ENCODE measurements around the gene DDX55.
"Not testable (repeated sequence)": the region's sequence is repeated elsewhere in the genome, so short reads cannot be mapped to it uniquely, and the experiment has no call there.

The DDX55 gene, protein sequence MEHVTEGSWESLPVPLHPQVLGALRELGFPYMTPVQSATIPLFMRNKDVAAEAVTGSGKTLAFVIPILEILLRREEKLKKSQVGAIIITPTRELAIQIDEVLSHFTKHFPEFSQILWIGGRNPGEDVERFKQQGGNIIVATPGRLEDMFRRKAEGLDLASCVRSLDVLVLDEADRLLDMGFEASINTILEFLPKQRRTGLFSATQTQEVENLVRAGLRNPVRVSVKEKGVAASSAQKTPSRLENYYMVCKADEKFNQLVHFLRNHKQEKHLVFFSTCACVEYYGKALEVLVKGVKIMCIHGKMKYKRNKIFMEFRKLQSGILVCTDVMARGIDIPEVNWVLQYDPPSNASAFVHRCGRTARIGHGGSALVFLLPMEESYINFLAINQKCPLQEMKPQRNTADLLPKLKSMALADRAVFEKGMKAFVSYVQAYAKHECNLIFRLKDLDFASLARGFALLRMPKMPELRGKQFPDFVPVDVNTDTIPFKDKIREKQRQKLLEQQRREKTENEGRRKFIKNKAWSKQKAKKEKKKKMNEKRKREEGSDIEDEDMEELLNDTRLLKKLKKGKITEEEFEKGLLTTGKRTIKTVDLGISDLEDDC

DNA sequence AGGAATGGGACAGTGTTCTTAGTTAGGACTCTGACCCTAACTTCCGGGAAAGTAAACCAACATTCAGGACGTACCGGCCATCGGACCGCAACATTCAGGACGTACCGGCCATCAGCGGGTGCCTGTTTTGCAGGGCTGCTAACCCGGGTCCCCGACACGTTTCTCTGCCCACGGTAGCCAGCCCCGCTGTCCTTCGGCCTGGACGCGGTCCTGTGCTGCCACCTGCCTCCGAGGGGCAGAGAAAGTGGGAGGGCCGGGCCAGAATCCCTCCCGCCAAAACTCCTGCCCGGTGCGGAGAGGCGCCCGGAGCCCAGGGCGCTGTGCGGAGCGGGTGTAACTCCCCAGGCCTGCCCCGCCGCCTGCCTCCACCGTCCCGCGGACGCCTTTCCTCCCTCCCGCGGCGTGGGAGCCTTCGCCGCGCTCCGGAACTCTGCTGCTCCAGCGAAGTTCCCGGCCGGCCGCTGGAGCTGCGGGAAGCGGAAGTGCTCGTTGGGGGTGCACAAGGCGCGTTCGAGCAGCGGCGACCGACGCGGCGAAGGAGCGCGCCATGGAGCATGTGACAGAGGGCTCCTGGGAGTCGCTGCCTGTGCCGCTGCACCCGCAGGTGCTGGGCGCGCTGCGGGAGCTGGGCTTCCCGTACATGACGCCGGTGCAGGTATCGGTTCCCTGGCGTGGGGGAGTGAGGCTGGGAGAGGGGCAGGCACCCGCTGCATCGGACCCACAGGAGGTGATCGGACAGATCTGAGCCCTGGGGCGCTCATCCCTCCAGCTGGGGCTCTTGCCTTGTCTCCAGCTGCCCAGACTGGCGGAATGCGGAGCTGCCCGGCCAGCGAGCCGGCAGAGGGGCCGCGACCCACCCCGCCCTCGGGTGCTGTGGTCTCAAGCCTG is at the start of gene DDX55:
DDX55 (plus strand) TSS at position 498 of the 888 bp plus-strand sequence; CDS start at position 548, 50 bp downstream.
- DNase-seq (ENCODE audit: low spot score), result peak; percentile 83

DNA sequence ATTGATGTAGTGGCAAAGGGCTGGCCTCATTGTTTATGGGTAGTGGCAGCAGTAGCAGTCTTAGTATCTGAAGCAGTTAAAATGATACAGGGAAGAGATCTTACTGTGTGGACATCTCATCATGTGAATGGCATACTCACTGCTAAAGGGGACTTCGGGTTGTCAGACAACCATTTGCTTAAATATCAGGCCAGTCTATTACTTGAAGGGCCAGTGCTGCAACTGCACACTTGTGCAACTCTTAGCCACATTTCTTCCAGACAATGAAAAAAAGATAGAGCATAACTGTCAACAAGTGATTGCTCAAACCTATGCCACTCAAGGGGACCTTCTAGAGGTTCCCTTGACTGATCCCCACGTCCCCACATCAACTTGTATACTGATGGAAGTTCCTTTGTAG is 47.8 kb upstream of the DDX55 start:
- not testable (repeated sequence) for DNase-seq (ENCODE audit: low spot score)

DNA sequence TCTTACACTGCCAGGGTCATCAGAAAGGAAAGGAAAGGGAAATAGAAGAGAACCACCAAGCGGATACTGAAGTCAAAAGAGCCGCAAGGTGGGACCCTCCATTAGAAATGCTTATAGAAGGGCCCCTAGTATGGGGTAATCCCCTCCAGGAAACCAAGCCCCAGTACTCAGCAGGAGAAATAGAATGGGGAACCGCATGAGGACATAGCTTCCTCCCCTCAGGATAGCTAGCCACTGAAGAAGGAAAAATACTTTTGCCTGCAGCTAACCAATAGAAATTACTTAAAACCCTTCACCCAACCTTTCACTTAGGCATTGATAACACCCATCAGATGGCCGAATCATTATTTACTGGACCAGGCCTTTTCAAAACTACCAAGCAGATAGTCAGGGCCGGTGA is 47.1 kb upstream of the DDX55 start:
- DNase-seq (ENCODE audit: low spot score), result not testable (repeated sequence)

DNA sequence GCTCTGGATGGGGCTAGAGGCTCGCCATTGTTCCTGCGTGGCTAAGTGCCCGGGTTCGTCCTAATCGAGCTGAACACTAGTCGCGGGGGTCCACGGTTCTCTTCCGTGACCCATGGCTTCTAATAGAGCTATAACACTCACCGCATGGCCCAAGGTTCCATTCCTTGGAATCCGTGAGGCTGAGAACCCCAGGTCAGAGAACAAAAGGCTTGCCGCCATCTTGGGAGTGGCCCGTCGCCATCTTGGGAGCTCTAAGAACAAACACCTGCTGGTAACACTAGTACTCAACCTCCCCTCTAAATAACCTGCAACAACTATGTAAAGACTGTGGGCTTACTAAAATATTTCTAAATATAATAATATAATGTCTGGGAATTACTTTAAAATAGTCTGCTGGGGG is 43.4 kb upstream of the DDX55 start:
- not testable (repeated sequence) for DNase-seq (ENCODE audit: low spot score)

DNA sequence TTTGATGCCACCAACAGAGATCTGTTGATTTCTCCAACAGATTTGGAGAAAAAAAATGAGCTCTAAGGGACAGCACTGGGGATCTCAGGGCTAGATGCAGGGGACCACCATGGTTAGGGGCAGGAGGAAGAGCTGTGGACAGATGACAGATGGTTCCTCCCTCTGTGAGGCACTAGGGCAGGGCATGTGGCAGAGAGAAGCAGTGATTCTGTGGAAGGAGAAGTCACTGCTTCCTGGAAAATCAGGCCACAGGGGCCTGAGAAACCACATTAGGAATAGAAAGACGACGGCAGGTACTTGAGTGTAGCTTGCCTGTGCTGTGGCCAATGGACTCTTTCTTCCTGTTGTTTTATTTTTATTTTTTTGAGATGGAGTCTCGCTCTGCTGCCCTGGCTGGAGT is 42.4 kb upstream of the DDX55 start:
- no peak for DNase-seq (ENCODE audit: low spot score)

DNA sequence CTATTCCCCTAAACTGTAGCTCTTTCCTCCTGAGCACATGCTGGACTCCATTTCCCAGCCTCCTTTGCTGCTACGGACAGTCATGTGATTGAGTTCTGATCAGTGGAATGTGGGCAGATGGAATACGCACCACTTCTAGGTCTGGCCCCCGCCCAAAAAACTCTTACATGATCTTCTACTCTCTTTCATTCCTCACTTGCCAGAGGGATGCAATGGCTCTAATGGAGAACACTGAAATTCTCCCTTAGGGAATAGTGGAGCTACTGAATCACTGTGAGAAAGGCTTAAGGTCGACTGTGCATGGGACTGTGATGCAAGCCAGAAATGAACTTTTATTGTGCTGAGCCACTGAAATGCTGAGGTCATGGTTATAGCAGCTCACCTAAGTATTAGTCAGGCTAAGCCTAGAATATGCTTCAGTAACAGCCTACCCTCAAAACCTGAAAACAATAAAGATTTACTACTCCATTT is 30.5 kb upstream of the DDX55 start:
- DNase-seq (ENCODE audit: low spot score), result peak; percentile 18

DNA sequence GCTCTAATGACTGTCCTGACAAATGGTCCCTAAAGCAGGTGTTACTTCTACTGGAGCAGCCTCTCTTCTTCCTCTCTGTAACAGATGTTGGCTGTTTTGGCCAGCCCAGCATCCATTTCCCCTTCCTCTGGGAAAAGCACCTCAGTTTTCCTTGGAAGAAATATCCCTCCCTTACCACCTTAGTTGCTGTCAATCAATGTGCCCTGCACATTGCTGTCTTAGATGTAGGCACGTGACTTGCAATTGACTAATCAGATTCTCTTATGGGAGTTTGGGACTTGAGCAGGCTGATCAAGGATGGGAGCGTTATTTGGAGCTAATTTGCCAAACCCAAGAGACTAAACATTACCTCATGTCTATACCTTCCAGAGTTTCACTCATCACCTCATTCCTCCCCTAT is 29.5 kb upstream of the DDX55 start:
- DNase-seq (ENCODE audit: low spot score), result no peak

DNA sequence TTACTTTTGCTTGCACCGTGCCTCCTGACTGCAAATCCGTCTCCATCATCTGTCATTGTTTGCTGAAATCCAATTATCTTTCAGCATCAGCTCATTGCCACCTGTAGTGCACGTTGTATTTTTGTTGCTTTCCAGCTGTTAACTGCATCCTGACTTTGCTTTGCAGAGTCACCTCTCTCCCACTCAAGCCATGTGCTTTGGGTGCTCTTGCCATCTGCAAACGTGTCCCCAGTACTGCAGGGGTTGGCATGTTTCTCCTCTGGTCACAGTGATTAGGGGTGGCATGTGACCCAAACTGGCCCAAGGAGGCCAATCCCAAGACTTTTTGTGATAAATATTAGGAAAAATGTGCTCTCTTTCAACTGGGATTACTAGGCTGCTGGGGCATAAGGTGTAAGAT is 28.0 kb upstream of the DDX55 start:
- DNase-seq (ENCODE audit: low spot score), result no peak

DNA sequence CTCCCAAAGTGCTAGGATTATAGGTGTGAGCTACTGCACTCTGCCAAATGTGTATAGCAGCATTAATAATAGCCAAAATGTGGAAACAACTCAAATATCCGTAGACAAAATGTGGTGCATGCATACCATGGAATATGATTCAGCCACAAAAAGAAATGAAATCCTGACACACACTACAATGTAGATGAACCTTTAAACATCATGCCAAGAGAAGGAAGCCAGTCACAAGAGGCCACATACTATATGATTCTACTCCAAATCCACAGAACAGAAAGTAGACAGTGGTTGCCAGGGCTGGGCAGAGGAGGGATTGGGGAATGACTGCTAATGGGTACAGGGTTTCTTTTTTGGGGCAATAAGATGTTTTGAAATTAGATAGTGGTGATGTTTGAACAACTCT is 25.3 kb upstream of the DDX55 start:
- no peak for DNase-seq (ENCODE audit: low spot score)

DNA sequence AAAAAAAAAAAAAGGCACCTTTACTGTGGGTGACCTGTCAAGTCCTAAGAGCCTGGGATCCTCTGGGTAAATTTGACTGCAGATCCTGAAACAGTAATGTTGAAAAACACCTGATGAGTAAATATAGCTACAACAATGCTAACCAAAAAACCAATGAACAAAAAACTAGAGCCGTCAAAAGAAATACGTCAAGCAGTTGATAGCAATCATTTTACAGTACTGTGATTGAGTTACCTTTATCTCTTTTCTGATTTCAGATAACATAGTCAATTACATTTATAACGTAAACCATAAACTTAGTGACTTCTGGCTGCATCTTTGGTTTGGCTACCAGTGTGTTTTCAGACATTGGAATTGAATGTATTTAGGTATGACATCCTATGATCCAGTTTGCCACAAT is 23.7 kb upstream of the DDX55 start:
- no peak for DNase-seq (ENCODE audit: low spot score)

DNA sequence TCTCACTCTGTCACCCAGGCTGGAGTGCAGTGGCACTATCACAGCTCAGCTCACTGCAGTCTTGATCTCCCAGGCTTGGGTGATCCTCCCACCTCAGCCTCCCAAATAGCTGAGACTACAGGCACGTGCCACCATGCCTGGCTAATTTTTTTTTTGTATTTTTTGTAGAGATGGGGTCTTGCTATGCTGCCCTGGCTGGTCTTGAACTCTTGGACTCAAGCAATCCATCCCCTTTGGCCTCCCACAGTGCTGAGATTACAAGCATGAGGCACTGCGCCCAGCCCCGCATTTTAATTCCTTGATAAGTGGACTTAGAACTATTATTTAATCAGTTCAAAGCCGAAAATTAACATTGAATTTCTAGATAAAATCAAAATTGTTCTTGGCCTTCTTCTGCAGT is 23.1 kb upstream of the DDX55 start:
- not testable (repeated sequence) for DNase-seq (ENCODE audit: low spot score)

DNA sequence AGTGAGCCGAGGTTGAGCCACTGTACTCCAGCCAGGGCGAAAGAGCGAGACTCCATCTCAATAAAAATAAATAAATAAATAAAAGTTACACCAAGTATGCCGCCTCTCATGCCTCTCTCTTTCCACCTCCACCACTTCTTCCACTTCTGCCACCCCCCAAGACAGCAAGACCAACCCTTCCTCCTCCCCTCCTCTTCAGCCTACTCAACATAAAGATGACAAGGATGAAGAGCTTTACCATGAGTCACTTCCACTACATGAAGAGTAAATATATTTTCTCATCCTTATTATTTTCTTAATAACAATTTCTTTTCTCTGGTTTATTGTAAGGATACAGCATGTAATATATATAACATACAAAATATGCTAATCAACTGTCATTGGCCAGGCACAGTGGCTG is 21.1 kb upstream of the DDX55 start:
- DNase-seq (ENCODE audit: low spot score), result no peak

DNA sequence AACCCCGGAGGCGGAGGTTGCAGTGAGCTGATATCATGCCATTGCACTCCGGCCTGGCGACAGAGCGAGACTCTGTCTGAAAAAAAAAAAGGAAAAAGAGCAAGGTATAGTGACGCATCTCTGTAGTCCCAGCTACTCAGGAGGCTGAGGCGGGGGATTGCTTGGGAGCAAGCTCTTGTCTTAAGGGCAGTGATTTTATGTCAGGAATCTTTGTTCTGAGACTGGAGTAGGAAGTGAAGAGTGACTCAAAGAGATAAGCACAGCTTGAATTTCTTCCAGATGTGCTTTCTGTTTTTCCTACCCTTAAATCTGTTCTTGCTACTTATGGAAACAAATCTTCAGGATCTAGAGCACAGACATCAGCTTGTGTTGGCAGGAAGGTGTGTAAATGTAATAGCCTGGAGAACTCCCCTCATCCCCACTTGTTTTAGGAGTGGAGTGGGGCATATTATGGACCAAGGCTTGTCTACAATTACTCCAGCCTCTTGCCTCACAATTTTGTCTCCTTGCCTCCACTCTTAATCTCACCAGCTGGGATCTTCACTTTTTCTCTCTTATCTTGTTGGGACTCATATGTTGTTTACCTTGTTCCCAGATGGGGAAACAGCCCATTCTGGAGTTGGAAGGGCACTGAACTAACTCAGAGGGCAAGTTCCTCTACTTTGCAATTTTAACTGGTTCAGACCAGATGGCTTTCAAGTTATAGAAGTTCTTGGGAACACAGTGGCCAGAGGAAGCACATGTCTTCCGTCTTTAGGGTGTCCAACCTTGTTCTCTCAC is 10.0 kb upstream of the DDX55 start:
- DNase-seq (ENCODE audit: low spot score), result no peak

DNA sequence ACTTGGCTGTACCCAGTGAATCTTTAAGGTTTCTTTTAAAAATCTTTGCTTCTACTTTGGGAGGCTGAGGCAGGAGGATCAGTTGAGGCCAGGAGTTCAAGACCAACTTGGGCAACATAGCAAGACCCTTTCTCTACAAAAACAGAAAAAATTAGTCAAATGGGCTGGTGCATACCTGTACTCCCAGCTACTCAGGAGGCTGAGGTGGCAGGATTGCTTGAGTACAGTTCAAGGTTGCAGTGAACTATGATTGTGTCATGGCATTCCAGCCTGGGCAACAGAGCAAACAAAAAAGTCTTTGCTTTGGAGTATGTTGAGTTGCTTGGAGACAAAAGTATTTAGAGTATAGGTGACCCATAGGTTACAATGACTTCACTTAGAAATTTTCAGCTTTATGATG is 6.2 kb upstream of the DDX55 start:
- DNase-seq (ENCODE audit: low spot score), result no peak

DNA sequence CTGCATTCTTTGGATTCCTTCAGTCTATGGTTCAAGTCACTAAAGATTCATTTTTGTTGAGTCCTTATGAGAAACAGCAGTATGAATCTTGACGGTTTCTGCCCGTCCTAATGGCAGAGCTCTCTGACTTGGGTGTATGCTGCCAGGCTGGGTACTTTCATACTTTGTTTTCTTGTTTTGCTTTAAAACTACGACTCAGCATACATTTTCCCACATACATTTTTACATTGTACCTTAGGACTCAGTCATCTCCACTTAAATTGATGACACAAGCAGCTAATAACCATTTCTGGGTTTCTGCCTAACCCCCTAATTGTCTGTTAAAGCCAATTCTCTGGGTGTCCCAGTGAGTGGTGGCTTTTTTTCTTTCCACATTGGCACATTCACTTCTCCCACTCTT is 4.8 kb upstream of the DDX55 start:
- DNase-seq (ENCODE audit: low spot score), result no peak

DNA sequence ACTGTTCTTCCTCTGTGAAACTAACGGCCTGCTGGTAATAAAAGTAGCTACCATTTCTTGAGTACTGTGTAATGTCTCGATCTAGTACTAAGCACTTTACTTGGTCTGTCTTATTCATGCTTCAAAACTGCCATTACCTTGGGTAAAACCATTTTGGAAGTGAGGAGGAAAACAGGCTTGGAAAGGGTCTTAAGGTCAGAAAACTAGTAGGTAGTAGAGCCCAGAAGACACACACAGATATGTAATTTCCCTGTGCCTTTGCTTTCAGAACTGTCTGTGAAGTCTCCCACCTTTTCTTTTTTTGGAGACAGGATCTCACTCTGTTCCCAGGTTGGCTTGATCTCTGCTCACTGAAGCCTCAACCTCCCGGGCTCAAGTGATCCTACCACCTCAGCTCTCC is 3.4 kb upstream of the DDX55 start:
- no peak for DNase-seq (ENCODE audit: low spot score)

DNA sequence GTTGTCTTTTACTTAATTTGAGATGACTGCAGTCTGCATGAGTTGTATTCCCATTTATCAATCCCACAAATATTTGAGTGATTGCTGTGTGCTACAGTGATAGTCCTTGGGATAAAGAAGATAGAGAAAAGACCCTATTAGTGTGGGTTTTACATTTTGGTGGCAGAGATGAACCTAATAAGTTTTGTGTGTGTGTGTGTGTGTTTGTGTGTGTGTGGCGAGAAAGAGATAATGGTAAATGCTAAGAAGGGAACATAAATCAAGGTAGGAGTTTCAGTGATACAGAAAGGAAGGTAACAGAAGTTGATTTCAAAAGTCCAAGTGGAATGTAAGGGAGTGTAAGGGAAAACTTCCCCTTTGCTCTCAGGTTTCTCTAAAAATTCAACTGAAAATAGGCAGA is 2.6 kb upstream of the DDX55 start:
- no peak for DNase-seq (ENCODE audit: low spot score)

DNA sequence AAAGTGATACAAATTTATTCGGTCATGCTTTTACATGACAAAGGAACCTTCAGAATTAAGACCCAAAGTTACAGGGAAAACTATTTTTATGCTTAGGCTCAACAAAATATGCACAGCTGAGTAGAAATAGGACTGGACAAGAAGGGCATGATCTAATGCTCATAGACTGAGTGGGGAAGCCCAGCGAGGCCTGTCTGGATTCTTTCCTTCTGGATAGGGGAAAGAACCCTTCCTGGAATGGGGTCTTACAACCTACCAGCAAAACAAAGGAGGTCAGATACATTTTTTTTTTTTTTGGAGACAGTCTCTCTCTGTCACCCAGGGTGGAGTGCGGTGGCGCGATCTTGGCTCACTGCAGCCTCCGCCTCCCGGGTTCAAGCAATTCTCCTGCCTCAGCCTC is 2.2 kb upstream of the DDX55 start:
- DNase-seq (ENCODE audit: low spot score), result no peak

DNA sequence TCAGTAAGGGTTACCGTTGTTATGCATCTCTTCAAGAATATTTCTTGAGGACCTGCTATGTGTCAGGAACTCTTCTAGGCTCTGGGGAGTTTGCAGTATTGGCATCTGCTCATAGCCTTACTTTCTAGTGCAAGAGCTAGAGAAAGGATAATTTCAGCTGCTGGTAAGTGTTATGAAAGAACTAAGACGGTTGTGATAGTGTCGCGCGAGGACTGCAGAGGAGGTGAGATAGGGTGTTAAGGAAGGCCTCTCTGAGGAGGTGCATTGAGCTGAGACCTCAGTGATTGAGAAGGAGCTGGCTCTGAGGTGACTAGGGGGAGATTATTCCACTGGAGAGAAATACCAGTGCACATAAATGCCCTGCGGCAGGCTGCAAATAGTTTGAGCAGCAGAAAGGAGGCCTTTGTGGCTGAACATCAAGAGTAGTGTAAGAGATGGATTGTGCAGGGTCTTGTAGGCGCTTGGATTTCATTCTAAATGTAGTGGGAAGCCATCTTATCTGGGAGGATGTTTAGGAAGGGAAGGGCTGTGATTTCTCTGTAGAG is 824 bp downstream of the DDX55 start:
- no peak for DNase-seq (ENCODE audit: low spot score)

DNA sequence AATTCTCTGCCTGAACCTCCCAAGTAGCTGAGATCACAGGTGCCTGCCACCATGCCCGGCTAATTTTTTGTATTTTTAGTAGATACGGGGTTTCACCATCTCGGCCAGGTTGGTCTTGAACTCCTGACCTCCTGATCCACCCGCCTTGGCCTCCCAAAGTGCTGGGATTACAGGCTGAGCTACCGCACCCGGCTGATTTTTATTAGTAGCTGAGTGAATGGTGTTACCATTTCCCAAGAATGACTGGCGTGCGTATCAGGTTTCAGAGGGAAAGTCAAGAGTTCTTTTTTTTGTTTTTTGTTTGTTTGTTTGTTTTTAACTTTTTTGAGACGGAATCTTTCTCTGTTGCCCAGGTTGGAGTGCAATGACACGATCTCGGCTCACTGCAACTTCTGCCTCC is 1.6 kb downstream of the DDX55 start:
- DNase-seq (ENCODE audit: low spot score), result not testable (repeated sequence)

DNA sequence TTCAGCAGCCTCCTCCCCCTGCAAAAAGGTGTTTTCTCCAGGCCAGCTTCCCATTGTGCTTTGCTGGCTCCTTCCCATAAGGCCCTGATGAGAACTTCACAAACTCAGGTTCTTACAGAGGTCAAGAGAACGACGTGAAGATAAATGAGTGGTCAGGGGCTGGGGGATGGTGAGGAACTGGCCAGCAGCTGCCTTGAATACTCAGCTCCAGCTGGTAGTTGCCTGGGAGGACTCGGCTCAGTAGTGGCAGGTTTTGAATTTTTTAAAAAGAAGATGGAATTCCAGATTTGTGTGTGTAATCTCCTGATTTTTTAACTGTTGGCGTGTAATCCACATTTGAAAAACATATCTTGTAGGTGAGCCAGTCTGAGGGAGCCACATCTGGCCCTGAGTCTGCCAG is 5.9 kb downstream of the DDX55 start:
- DNase-seq (ENCODE audit: low spot score), result no peak

DNA sequence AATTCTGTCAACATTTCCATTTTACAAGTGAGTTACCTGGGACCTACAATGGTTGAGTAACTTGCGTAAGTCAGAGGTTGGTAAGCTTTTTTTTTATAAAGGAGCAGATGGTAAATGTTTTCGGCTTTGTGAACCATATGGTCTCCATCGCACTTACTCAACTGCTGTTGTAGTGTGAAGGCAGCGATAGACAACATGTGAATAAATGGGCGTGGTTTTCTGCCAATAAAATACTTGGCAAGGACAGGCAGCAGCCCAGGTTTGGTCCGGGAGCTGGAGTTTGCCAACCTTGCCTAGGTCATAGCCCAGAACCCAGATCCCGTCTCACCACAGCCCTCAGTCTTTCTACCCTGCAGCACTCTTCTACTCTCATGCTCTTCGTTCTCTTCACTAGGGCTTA is 6.3 kb downstream of the DDX55 start:
- DNase-seq (ENCODE audit: low spot score), result no peak
